ENCODE measurements around the gene FHIT. TPM values are rescaled to one million over a fixed set of nuclear protein-coding genes. Genes with fewer than 3 reads are reported as not detected.

The FHIT gene
- total RNA-seq, 1 donor from 2014 or later: 11.5 TPM

DNA sequence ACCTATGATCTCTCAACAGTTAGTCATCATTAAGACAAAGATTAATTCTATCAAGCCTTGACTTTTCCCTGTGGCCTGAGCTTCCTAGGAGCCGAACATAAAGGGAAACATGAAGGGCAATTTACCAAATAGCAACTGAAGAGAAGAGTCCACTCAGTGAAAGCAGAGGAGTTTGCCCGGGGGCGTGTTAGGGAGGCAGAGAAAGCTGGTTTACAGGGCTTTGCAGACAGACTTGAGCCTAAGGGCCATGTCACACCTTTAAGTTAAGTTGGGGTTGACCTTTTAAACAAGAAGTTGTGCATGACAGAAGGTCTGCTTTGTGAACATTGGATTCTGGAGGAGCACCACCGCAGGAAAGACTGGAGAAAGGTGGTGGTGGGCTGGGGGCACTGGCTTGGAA lies 1499.6 kb downstream of the FHIT start:
- H3K36me3 ChIP-seq (ENCODE audit: control insufficient read depth, insufficient read depth, low read length): no peaks in the 10 kb centered on the region
- DNase-seq (ENCODE audit: low read depth): no peak
- no peak overlapping the region for H3K4me3 ChIP-seq (ENCODE audit: low read depth, low read length)
- TF ChIP-seq, protein P1, sequence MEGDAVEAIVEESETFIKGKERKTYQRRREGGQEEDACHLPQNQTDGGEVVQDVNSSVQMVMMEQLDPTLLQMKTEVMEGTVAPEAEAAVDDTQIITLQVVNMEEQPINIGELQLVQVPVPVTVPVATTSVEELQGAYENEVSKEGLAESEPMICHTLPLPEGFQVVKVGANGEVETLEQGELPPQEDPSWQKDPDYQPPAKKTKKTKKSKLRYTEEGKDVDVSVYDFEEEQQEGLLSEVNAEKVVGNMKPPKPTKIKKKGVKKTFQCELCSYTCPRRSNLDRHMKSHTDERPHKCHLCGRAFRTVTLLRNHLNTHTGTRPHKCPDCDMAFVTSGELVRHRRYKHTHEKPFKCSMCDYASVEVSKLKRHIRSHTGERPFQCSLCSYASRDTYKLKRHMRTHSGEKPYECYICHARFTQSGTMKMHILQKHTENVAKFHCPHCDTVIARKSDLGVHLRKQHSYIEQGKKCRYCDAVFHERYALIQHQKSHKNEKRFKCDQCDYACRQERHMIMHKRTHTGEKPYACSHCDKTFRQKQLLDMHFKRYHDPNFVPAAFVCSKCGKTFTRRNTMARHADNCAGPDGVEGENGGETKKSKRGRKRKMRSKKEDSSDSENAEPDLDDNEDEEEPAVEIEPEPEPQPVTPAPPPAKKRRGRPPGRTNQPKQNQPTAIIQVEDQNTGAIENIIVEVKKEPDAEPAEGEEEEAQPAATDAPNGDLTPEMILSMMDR (IDR thresholded peaks at IDR 0.05; ENCODE audit: insufficient read depth, low read length, poor library complexity, severe bottlenecking): no peak
- no peaks in the 10 kb centered on the region for H3K27me3 ChIP-seq (ENCODE audit: control insufficient read depth, insufficient read depth, low read length)

DNA sequence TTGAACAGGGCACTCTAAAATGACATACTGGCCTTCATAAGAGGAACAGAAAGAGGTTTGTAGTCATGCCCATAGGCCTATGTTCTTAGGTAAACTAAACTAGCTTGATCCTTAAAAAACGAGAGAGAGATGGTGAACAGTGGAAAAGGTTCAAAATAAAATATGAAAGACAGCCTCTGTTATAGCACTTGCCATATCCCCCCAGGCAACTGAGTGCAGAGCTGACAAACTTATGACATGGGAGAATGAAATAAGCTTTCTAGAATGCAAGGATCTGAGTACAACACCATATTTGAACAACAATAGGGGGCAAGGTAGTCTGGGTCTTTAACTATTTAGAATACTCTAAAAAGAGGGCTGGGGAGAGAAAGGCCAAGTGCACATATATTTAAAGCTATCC lies 1500.9 kb downstream of the FHIT start:
- H3K27me3 ChIP-seq (ENCODE audit: control insufficient read depth, insufficient read depth, low read length): no peaks in the 10 kb centered on the region
- TF ChIP-seq, protein P1 (IDR thresholded peaks at IDR 0.05; ENCODE audit: insufficient read depth, low read length, poor library complexity, severe bottlenecking): no peak
- no peaks in the 10 kb centered on the region for H3K36me3 ChIP-seq (ENCODE audit: control insufficient read depth, insufficient read depth, low read length)
- H3K4me3 ChIP-seq (ENCODE audit: low read depth, low read length): no peak overlapping the region
- no peak for DNase-seq (ENCODE audit: low read depth)

DNA sequence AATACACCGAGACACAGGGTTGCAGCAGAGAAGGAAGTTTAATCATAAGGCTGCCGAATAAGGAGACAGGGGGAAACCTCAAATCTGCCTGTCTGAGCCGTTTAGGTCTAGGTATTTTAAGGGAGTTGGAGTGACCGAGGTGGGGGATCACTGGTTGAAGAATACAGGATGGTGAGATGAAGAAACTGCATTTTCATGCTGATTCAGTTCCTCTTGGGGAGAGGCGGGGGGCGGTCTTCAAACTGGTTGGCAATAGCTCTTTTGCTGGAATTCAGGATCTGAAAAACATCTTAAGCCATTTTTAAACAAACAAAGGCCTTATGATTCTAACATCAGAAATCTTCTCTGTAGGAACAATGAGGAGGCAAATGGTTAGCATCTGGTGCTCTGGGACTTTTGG lies 1502.0 kb downstream of the FHIT start:
- no peak overlapping the region for H3K4me3 ChIP-seq (ENCODE audit: low read depth, low read length)
- DNase-seq (ENCODE audit: low read depth): no peak
- TF ChIP-seq, protein P1 (IDR thresholded peaks at IDR 0.05; ENCODE audit: insufficient read depth, low read length, poor library complexity, severe bottlenecking): no peak
- no peaks in the 10 kb centered on the region for H3K36me3 ChIP-seq (ENCODE audit: control insufficient read depth, insufficient read depth, low read length)
- H3K27me3 ChIP-seq (ENCODE audit: control insufficient read depth, insufficient read depth, low read length): no peaks in the 10 kb centered on the region

DNA sequence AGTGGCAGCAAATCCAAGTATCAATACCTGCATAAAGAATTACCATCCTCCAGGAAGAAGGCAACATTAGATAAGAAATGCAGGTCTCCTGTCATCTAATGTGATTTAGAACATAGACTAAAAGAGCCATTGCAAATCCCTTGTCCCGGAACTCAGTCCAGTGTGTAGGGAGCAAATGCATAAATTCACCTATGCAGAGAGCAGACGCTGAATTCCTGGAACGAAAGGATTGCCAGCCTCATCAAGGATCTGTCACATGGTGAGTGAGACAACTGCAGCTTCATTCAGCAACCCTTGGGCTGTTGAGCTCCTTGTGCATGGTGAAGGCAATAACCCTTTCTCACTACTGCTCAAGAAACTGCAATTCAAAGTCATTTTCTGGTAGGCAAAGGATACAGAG lies 1504.7 kb downstream of the FHIT start:
- Histone ChIP-seq H3K4me3 (ENCODE audit: low read depth, low read length) (no peak overlapping the region), H3K36me3 (ENCODE audit: control insufficient read depth, insufficient read depth, low read length) (no peaks in the 10 kb centered on the region), H3K27me3 (ENCODE audit: control insufficient read depth, insufficient read depth, low read length) (no peaks in the 10 kb centered on the region)
- DNase-seq (ENCODE audit: low read depth): no peak
- TF ChIP-seq, protein P1 (IDR thresholded peaks at IDR 0.05; ENCODE audit: insufficient read depth, low read length, poor library complexity, severe bottlenecking): no peak

DNA sequence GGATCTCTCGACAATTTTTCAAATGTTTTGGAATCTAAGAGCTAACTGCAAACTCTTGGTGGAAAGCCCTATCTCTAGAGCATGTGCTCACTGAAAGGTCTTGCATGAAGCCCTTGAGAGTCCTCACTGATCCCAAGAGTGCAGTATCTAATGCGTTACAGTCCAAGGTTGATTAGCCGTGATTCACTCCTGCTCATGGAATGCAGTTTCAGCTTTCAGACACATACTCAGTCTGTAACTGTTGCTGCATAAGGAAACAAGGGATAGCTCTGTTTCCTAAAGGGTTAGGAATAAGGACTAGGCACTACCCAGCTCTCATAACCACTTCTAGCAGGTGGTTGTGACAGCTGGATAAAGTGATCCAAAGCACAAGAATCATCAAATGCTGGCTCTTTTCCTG lies 1514.0 kb downstream of the FHIT start:
- H3K36me3 ChIP-seq (ENCODE audit: control insufficient read depth, insufficient read depth, low read length): no peaks in the 10 kb centered on the region
- TF ChIP-seq, protein P1 (IDR thresholded peaks at IDR 0.05; ENCODE audit: insufficient read depth, low read length, poor library complexity, severe bottlenecking): no peak
- no peaks in the 10 kb centered on the region for H3K27me3 ChIP-seq (ENCODE audit: control insufficient read depth, insufficient read depth, low read length)
- DNase-seq (ENCODE audit: low read depth): no peak
- H3K4me3 ChIP-seq (ENCODE audit: low read depth, low read length): no peak overlapping the region

DNA sequence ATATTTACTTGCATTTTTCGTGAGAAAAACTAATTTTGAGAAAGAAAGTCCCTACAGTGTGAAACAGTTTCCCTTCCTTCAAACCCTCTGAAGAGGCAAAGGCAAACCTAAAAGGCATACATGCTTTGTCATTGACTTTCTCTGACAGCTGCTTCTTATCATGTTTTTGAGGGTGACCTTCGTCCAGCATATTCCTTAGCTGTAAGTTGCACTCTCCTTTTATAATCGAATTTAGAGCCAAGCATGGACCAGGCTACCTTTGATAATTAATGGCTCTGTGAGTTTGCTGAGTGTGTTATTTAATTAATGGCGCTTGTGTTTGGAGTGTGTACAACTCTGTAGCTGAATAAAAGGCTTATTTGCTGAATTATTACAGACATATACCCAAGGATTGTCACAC lies 1517.2 kb downstream of the FHIT start:
- TF ChIP-seq, protein P1 (IDR thresholded peaks at IDR 0.05; ENCODE audit: insufficient read depth, low read length, poor library complexity, severe bottlenecking): no peak
- no peaks in the 10 kb centered on the region for H3K36me3 ChIP-seq (ENCODE audit: control insufficient read depth, insufficient read depth, low read length)
- DNase-seq (ENCODE audit: low read depth): no peak
- H3K4me3 ChIP-seq (ENCODE audit: low read depth, low read length): no peak overlapping the region
- H3K27me3 ChIP-seq (ENCODE audit: control insufficient read depth, insufficient read depth, low read length): no peaks in the 10 kb centered on the region

Measured in kidney epithelial cell (primary cell).